ENCODE results near the gene IGFALS.

Gene IGFALS

GRCh38 chr16:1768767-1769401 is 24.6 kb downstream of the IGFALS start:
- Mint-ChIP-seq H3K9me3 (no peaks in the 10 kb centered on the region), H3K4me1 (peaks cover 28% of the 10 kb centered on the region), H3K4me3 (peak overlapping the region; percentile 41), H3K36me3 (peaks cover 42% of the 10 kb centered on the region), H3K27me3 (no peaks in the 10 kb centered on the region), H3K27ac (no peak overlapping the region)
- ATAC-seq: no peak

- H3K36me3 Mint-ChIP-seq: peaks cover 42% of the 10 kb centered on the region
- no peaks in the 10 kb centered on the region for H3K9me3 Mint-ChIP-seq
- H3K27ac Mint-ChIP-seq: no peak overlapping the region
- H3K4me1 Mint-ChIP-seq: peaks cover 25% of the 10 kb centered on the region
- no peak for ATAC-seq
- no peaks in the 10 kb centered on the region for H3K27me3 Mint-ChIP-seq
- H3K4me3 Mint-ChIP-seq: peak overlapping the region; percentile 46
These were observed 25.3 kb downstream of the IGFALS start for GRCh38 chr16:1768061-1768766.

- Mint-ChIP-seq H3K4me1 (peaks cover 24% of the 10 kb centered on the region), H3K36me3 (peaks cover 47% of the 10 kb centered on the region), H3K27ac (no peak overlapping the region)
These were observed 26.1 kb downstream of the IGFALS start for GRCh38 chr16:1767116-1767994.

GRCh38 chr16:1766701-1767100 is 26.8 kb downstream of the IGFALS start:
- no peaks in the 10 kb centered on the region for H3K9me3 Mint-ChIP-seq
- no peak overlapping the region for H3K27ac Mint-ChIP-seq
- H3K27me3 Mint-ChIP-seq: no peaks in the 10 kb centered on the region
- H3K4me1 Mint-ChIP-seq: peaks cover 17% of the 10 kb centered on the region
- no peak for ATAC-seq
- peaks cover 48% of the 10 kb centered on the region for H3K36me3 Mint-ChIP-seq
- no peak overlapping the region for H3K4me3 Mint-ChIP-seq

More at GRCh38 chr16:1767116-1767994, 26.1 kb downstream of the IGFALS start:
- H3K4me3 Mint-ChIP-seq: no peak overlapping the region
- H3K27me3 Mint-ChIP-seq: no peaks in the 10 kb centered on the region
- no peak for ATAC-seq
- no peaks in the 10 kb centered on the region for H3K9me3 Mint-ChIP-seq

GRCh38 chr16:1766231-1766630 is 27.3 kb downstream of the IGFALS start:
- no peaks in the 10 kb centered on the region for H3K27me3 Mint-ChIP-seq
- no peak overlapping the region for H3K4me3 Mint-ChIP-seq
- peaks cover 16% of the 10 kb centered on the region for H3K4me1 Mint-ChIP-seq
- H3K27ac Mint-ChIP-seq: no peak overlapping the region
- ATAC-seq: no peak
- H3K9me3 Mint-ChIP-seq: no peaks in the 10 kb centered on the region
- peaks cover 52% of the 10 kb centered on the region for H3K36me3 Mint-ChIP-seq

- Mint-ChIP-seq H3K27ac (no peak overlapping the region), H3K27me3 (no peaks in the 10 kb centered on the region), H3K4me1 (peaks cover 16% of the 10 kb centered on the region), H3K9me3 (no peaks in the 10 kb centered on the region), H3K36me3 (peaks cover 56% of the 10 kb centered on the region), H3K4me3 (no peak overlapping the region)
- ATAC-seq: no peak
These were observed 27.7 kb downstream of the IGFALS start for GRCh38 chr16:1765826-1766225.

GRCh38 chr16:1764971-1765370 is 28.5 kb downstream of the IGFALS start:
- H3K4me3 Mint-ChIP-seq: no peak overlapping the region
- no peaks in the 10 kb centered on the region for H3K27me3 Mint-ChIP-seq
- no peak overlapping the region for H3K27ac Mint-ChIP-seq
- no peaks in the 10 kb centered on the region for H3K9me3 Mint-ChIP-seq
- H3K4me1 Mint-ChIP-seq: peaks cover 9% of the 10 kb centered on the region
- peaks cover 52% of the 10 kb centered on the region for H3K36me3 Mint-ChIP-seq
- no peak for ATAC-seq

GRCh38 chr16:1763521-1764511 is 29.7 kb downstream of the IGFALS start:
- no peak overlapping the region for H3K4me3 Mint-ChIP-seq
- H3K27ac Mint-ChIP-seq: no peak overlapping the region
- H3K4me1 Mint-ChIP-seq: peaks cover 6% of the 10 kb centered on the region
- H3K27me3 Mint-ChIP-seq: no peaks in the 10 kb centered on the region
- ATAC-seq: peak; percentile 25
- peaks cover 49% of the 10 kb centered on the region for H3K36me3 Mint-ChIP-seq
- H3K9me3 Mint-ChIP-seq: no peaks in the 10 kb centered on the region

GRCh38 chr16:1762879-1763520 is 30.5 kb downstream of the IGFALS start:
- Mint-ChIP-seq H3K27me3 (no peaks in the 10 kb centered on the region), H3K36me3 (peaks cover 41% of the 10 kb centered on the region), H3K4me3 (no peak overlapping the region), H3K9me3 (no peaks in the 10 kb centered on the region), H3K27ac (no peak overlapping the region), H3K4me1 (peaks cover 3% of the 10 kb centered on the region)
- ATAC-seq: no peak

GRCh38 chr16:1762196-1762878 is 31.2 kb downstream of the IGFALS start:
- H3K4me1 Mint-ChIP-seq: no peaks in the 10 kb centered on the region
- H3K9me3 Mint-ChIP-seq: no peaks in the 10 kb centered on the region
- ATAC-seq: no peak
- H3K36me3 Mint-ChIP-seq: peaks cover 44% of the 10 kb centered on the region
- H3K27ac Mint-ChIP-seq: no peak overlapping the region
- H3K4me3 Mint-ChIP-seq: no peak overlapping the region
- no peaks in the 10 kb centered on the region for H3K27me3 Mint-ChIP-seq

- Mint-ChIP-seq H3K27ac (no peak overlapping the region), H3K36me3 (peaks cover 38% of the 10 kb centered on the region), H3K27me3 (no peaks in the 10 kb centered on the region), H3K4me1 (no peaks in the 10 kb centered on the region), H3K9me3 (no peaks in the 10 kb centered on the region), H3K4me3 (no peak overlapping the region)
- ATAC-seq: no peak
These were observed 31.8 kb downstream of the IGFALS start for GRCh38 chr16:1761751-1762150.

GRCh38 chr16:1760911-1761310 is 32.6 kb downstream of the IGFALS start:
- no peaks in the 10 kb centered on the region for H3K27me3 Mint-ChIP-seq
- ATAC-seq: no peak
- H3K36me3 Mint-ChIP-seq: peaks cover 33% of the 10 kb centered on the region
- H3K4me3 Mint-ChIP-seq: no peak overlapping the region
- no peaks in the 10 kb centered on the region for H3K4me1 Mint-ChIP-seq
- H3K27ac Mint-ChIP-seq: no peak overlapping the region
- H3K9me3 Mint-ChIP-seq: no peaks in the 10 kb centered on the region

GRCh38 chr16:1759511-1759910 is 34.0 kb downstream of the IGFALS start:
- Mint-ChIP-seq H3K4me3 (no peak overlapping the region), H3K9me3 (no peaks in the 10 kb centered on the region), H3K27me3 (no peaks in the 10 kb centered on the region), H3K36me3 (peaks cover 38% of the 10 kb centered on the region), H3K4me1 (no peaks in the 10 kb centered on the region), H3K27ac (no peak overlapping the region)
- no peak for ATAC-seq

GRCh38 chr16:1758923-1759322 is 34.6 kb downstream of the IGFALS start:
- H3K36me3 Mint-ChIP-seq: peaks cover 42% of the 10 kb centered on the region
- H3K27ac Mint-ChIP-seq: no peak overlapping the region
- H3K4me1 Mint-ChIP-seq: no peaks in the 10 kb centered on the region

More at GRCh38 chr16:1758923-1759322, 34.6 kb downstream of the IGFALS start:
- Mint-ChIP-seq H3K27me3 (no peaks in the 10 kb centered on the region), H3K4me3 (no peak overlapping the region), H3K9me3 (no peaks in the 10 kb centered on the region)
- no peak for ATAC-seq

All from stimulated activated memory B cell treated with anti-CD40 and anti-IgM and Interleukin-4, amounts not matched to agents 10 μg/mL and 1 μg/mL and 100 μg/mL, for 72 hours (primary cell).